ENCODE data around the gene DNLZ.

DNLZ gene

GRCh38 chr9:136400038-136400834, 36.7 kb upstream of the DNLZ start, which contains the start of gene SNAPC4:
TSS of gene SNAPC4 (minus strand) at chr9:136400170. CDS start at chr9:136398428, 1,742 bp downstream.
- peak; percentile 93 for DNase-seq (ENCODE audit: insufficient read length, low spot score)
- TF ChIP-seq CTCF (IDR thresholded peaks at IDR 0.05; ENCODE audit: insufficient read depth, missing control alignments): peak; percentile 68
- no peak for FAIRE-seq

DNA sequence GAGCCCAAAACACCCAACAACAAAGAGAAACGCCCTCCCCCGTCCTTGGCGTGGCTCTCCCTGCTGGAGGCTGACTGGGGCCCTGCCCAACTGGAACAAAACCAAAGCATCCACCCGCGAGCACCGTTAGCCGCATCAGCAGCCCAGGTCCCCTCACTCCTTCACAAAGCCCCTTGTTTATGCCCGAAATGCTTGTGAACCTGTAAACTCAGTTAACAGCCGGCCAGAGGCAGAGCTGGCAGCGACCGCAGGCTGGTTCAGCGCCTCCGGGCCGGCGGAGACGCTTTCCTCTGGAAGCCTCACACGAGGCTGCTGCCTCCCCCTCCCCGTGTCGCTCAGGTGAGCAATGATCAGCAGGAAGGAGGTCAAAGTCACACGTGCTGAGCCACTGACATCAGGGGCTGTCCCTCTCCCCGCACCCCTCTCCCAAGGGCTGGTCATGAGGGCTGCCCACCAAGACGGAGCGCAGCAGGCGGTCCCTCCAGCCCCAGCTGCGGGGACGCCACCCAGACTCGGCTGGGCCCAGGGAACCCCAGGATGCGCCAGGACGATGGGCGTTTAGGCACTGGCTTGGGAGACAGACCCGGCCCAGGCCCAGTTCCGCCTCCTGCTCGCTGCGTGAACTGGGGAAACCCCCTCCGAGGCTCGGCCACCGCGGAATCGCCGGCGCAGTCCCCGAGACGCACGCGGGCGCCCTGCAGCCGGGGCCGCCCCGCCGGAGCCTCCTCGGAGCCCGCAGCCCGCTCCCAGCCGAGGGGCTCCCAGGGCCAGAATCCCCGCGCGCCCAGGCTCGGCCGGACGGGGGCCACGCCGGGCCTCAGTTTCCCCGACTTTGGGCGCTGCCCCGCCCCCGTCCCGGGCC, 35.9 kb upstream of the DNLZ start:
- no peak for DNase-seq (ENCODE audit: insufficient read length, low spot score)
- no peak for FAIRE-seq
- no peak for TF ChIP-seq CTCF (IDR thresholded peaks at IDR 0.05; ENCODE audit: insufficient read depth, missing control alignments)

GRCh38 chr9:136398286-136398685, 34.7 kb upstream of the DNLZ start:
- no peak for DNase-seq (ENCODE audit: insufficient read length, low spot score)
- no peak for FAIRE-seq
- no peak for TF ChIP-seq CTCF (IDR thresholded peaks at IDR 0.05; ENCODE audit: insufficient read depth, missing control alignments)

- no peak for DNase-seq (ENCODE audit: insufficient read length, low spot score)
- no peak for TF ChIP-seq CTCF (IDR thresholded peaks at IDR 0.05; ENCODE audit: insufficient read depth, missing control alignments)
- FAIRE-seq: no peak
Observed at GRCh38 chr9:136397643-136398042, 34.1 kb upstream of the DNLZ start.

DNA sequence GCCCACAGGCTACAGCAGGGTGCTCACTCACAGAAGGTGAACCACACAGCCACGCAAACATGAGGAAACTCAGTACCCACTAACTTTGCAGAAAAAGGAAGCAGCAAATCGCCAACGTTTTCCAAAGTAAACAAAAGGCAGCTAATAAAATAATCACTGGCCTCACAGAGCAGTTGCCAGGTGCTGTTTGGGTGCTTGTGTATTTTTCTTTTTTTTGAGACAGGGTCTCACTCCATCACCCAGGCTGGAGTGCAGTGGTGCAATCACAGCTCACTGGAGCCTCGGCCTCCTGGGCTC, 32.6 kb upstream of the DNLZ start:
- no peak for FAIRE-seq
- no peak for DNase-seq (ENCODE audit: insufficient read length, low spot score)
- no peak for TF ChIP-seq CTCF (IDR thresholded peaks at IDR 0.05; ENCODE audit: insufficient read depth, missing control alignments)

GRCh38 chr9:136395345-136396218, 32.0 kb upstream of the DNLZ start:
- no peak for FAIRE-seq
- TF ChIP-seq CTCF (IDR thresholded peaks at IDR 0.05; ENCODE audit: insufficient read depth, missing control alignments): no peak

More at GRCh38 chr9:136395345-136396218, 32.0 kb upstream of the DNLZ start:
- DNase-seq (ENCODE audit: insufficient read length, low spot score): no peak
